ENCODE data around the gene SNX3. TPM values are rescaled to one million over a fixed set of nuclear protein-coding genes. Genes with fewer than 3 reads are reported as not detected.
A peak's percentile ranks its signal among the peaks of the same experiment; 100 is the strongest.

The SNX3 gene
- polyA plus RNA-seq, 2 donors, result 149 to 178 TPM

DNA sequence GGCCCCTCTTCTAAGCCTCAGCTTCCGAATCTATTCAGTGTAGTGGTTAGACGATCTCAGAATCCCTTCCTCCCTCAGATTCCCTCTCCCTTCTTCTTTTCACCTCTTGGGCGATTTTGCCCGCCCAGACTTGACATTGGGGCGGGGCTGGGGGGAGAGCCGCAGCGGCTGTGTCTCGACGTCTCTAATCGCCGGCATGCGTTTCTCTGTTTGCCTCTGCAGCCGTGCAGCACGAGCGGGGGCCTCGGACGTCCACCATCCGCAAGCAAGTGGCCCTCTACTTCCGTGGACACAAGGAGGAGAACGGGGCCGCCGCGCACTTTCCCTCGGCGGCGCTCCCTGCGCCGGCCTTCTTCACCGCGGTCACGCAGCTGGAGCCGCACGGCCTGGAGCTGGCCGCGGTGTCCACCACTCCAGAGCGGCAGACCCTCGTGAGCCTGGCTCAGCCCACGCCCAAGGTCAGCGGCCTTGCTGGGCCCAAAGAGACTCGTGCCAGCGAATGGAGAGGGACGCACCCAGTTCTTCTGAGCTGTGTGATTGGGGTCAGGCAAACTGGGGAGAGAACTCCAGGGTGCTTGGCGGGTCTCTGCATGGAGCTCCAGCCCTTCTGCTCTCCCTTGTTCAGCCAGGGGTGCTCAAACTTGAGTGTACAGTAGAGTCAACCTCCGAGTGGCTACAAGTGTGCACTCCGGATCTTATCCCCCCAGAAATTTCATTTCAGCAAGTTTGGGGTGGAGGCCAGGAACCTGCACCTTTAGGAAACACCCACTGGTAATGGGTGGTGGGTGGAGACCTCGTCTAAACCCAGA, 84.4 kb downstream of the SNX3 start:
- Histone ChIP-seq H3K27ac (ENCODE audit: low read depth in 2 of 2, low read length in 1 of 2) (no peak overlapping the region), H3K27me3 (ENCODE audit: control insufficient read depth in 1 of 2, insufficient read depth in 2 of 2, low read length in 2 of 2) (peaks cover 5 to 11% of the 10 kb centered on the region in 2 donors), H3K4me3 (ENCODE audit: low read depth in 1 of 2, low read length in 2 of 2) (peak overlapping the region; percentile 40 to 55), H3K4me1 (ENCODE audit: control insufficient read depth in 2 of 2, insufficient read depth in 2 of 2, low read length in 1 of 2) (peaks cover 7 to 15% of the 10 kb centered on the region in 2 donors), H3K9me3 (ENCODE audit: control insufficient read depth in 2 of 2, insufficient read depth in 1 of 2, low read depth in 1 of 2, low read length in 1 of 2) (peaks cover 0 to 2% of the 10 kb centered on the region in 2 donors), H3K36me3 (ENCODE audit: control insufficient read depth in 2 of 2, insufficient read depth in 2 of 2, low read length in 1 of 2) (no peaks in the 10 kb centered on the region)
- WGBS, 2 donors, result 17% methylated on average over 46 of the region's 46 CpGs

DNA sequence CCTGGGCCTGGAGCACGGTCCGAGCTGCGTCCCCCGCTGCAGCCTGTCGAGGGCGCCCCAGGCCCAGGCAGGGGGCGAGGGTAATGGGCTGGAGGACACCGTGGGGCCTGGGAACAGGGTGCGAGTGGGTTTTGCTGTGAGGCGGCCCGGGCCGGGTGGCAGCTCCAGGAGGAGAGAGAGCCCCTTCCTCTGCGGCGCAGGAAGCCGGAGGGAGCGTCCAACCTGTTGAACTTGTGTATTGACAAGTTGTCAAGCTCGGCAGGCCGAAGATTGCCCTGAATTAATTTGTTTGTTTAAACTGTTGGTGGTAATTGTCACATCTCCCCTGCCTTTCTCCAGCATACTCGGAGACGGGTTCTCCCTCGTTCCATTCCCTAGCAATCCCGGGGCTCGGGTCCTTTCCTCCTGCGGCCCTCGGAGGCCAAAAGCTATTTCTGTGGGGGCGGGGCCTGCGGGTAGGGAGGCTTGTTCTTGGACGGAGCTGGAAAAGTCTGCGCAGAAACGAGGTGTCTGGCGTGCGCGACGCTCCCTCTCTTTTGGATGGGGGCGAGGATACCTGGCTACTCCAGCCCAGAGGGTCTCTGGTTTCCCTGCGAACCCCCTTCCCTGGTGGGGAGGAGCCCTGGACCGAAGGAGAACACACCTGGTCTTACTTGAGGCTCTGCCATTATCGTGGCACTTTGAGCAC, 85.1 kb downstream of the SNX3 start:
- H3K36me3 ChIP-seq (ENCODE audit: control insufficient read depth in 2 of 2, insufficient read depth in 2 of 2, low read length in 1 of 2), result no peaks in the 10 kb centered on the region
- peaks cover 5 to 13% of the 10 kb centered on the region in 2 donors for H3K27me3 ChIP-seq (ENCODE audit: control insufficient read depth in 1 of 2, insufficient read depth in 2 of 2, low read length in 2 of 2)
- no peak overlapping the region for H3K27ac ChIP-seq (ENCODE audit: low read depth in 2 of 2, low read length in 1 of 2)
- peaks cover 7 to 15% of the 10 kb centered on the region in 2 donors for H3K4me1 ChIP-seq (ENCODE audit: control insufficient read depth in 2 of 2, insufficient read depth in 2 of 2, low read length in 1 of 2)
- peak overlapping the region; percentile 40 to 55 for H3K4me3 ChIP-seq (ENCODE audit: low read depth in 1 of 2, low read length in 2 of 2)
- 3 to 6% methylated on average over 38 of the region's 38 CpGs for WGBS, 2 donors
- H3K9me3 ChIP-seq (ENCODE audit: control insufficient read depth in 2 of 2, insufficient read depth in 1 of 2, low read depth in 1 of 2, low read length in 1 of 2), result peaks cover 0 to 2% of the 10 kb centered on the region in 2 donors

DNA sequence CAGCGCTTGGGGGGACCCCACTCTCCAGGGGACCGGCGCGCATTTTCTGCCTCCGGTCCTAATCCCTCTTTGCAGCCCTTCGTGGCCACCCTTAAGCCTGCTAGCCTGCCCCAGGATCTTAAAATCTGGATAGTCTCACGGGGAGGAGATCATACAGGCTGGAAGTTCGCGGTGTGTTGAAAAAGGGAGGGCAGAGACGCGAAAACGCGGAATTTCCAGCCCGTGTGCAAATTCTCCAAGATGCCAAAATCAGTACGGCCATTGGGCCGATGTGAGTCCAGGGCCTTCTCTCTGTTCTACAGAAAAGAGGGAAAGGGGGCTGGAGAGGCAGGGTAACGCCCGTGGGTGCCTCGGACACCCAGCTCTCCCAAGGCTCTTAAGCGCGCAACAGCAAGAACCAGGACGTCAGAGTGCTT, 85.7 kb downstream of the SNX3 start:
- Histone ChIP-seq H3K9me3 (ENCODE audit: control insufficient read depth in 2 of 2, insufficient read depth in 1 of 2, low read depth in 1 of 2, low read length in 1 of 2) (peaks cover 0 to 2% of the 10 kb centered on the region in 2 donors), H3K27ac (ENCODE audit: low read depth in 2 of 2, low read length in 1 of 2) (no peak overlapping the region), H3K36me3 (ENCODE audit: control insufficient read depth in 2 of 2, insufficient read depth in 2 of 2, low read length in 1 of 2) (no peaks in the 10 kb centered on the region), H3K27me3 (ENCODE audit: control insufficient read depth in 1 of 2, insufficient read depth in 2 of 2, low read length in 2 of 2) (peaks cover 5 to 13% of the 10 kb centered on the region in 2 donors), H3K4me1 (ENCODE audit: control insufficient read depth in 2 of 2, insufficient read depth in 2 of 2, low read length in 1 of 2) (peaks cover 7 to 15% of the 10 kb centered on the region in 2 donors), H3K4me3 (ENCODE audit: low read depth in 1 of 2, low read length in 2 of 2) (peak overlapping the region; percentile 40 to 55)
- 14 to 18% methylated on average over 22 of the region's 22 CpGs for WGBS, 2 donors

DNA sequence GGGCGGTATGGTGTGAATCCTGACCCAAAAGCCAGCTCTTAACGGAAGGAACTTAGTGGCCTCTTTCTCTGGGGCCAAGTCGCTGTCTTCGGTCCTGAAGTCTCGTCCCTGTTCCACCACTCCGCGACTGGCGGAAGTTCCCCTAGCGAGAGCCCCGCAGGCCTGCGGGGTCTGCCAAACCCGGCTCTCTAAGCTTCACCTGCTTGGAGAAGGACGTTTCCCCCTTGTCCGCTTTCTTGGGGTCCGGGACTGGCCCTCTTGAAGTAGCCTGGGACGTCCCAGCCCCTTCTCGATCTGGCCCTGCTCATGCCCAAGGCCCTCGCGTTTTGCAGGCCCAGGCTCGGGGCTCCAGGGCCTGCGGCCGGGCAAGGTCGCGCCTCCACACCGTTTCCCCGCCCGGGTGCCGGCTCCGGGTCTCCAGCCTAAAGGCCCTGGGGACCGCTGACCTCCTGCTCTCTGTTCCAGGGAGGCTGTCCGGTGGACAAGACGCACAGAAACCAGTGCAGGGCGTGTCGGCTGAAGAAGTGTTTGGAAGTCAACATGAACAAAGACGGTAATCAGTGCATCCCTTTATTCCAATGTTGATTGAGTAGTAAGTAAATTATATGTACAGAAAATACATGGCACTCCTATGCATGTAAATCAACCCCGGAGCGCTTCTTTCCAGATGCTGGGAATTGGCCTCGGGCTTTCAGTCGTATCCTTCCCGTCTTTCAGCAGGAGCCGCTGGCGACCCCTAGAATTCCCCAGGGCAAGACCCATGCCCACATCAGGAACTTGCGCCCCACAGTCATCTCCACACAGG, 86.3 kb downstream of the SNX3 start:
- H3K27ac ChIP-seq (ENCODE audit: low read depth in 2 of 2, low read length in 1 of 2), result no peak overlapping the region
- H3K9me3 ChIP-seq (ENCODE audit: control insufficient read depth in 2 of 2, insufficient read depth in 1 of 2, low read depth in 1 of 2, low read length in 1 of 2), result peaks cover 0 to 2% of the 10 kb centered on the region in 2 donors
- H3K36me3 ChIP-seq (ENCODE audit: control insufficient read depth in 2 of 2, insufficient read depth in 2 of 2, low read length in 1 of 2), result no peaks in the 10 kb centered on the region
- 25 to 29% methylated on average over 41 to 43 of the region's 43 CpGs for WGBS, 2 donors
- no peak overlapping the region for H3K4me3 ChIP-seq (ENCODE audit: low read depth in 1 of 2, low read length in 2 of 2)
- peaks cover 7 to 15% of the 10 kb centered on the region in 2 donors for H3K4me1 ChIP-seq (ENCODE audit: control insufficient read depth in 2 of 2, insufficient read depth in 2 of 2, low read length in 1 of 2)
- peaks cover 5 to 17% of the 10 kb centered on the region in 2 donors for H3K27me3 ChIP-seq (ENCODE audit: control insufficient read depth in 1 of 2, insufficient read depth in 2 of 2, low read length in 2 of 2)

DNA sequence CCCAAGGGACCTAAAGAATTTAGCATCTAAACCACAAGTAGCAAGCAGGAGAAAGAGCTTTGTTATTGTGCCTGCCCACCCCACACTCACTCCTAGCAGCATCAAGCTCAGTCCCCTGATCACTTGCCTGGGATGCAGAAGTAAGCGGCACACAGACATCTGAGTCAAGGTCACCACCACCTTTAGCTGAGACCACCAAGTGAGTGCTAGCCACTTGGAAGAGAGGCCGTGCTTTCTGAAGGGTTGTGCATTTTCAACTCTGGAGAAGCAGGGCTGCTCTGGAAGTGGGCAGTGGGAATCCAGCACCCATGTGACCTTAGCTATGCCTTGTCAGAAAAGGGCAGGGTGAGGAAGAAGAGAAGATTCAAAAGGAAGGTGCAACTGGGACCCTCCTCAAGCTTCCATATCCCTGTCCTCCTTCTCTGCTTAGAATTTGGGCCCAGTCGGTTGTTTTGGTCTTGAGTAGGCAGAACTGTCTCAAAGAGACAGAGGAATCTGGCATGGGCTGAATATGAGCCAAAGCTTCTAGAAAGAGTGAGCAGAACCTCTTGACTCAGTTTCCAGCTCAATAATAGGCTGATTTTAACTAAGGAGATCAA, 88.8 kb downstream of the SNX3 start:
- Histone ChIP-seq H3K36me3 (ENCODE audit: control insufficient read depth in 2 of 2, insufficient read depth in 2 of 2, low read length in 1 of 2) (no peaks in the 10 kb centered on the region), H3K4me1 (ENCODE audit: control insufficient read depth in 2 of 2, insufficient read depth in 2 of 2, low read length in 1 of 2) (peaks cover 11 to 22% of the 10 kb centered on the region in 2 donors), H3K4me3 (ENCODE audit: low read depth in 1 of 2, low read length in 2 of 2) (no peak overlapping the region), H3K9me3 (ENCODE audit: control insufficient read depth in 2 of 2, insufficient read depth in 1 of 2, low read depth in 1 of 2, low read length in 1 of 2) (peaks cover 0 to 2% of the 10 kb centered on the region in 2 donors), H3K27me3 (ENCODE audit: control insufficient read depth in 1 of 2, insufficient read depth in 2 of 2, low read length in 2 of 2) (peaks cover 5 to 33% of the 10 kb centered on the region in 2 donors), H3K27ac (ENCODE audit: low read depth in 2 of 2, low read length in 1 of 2) (no peak overlapping the region)
- 61 to 66% methylated on average over 3 of the region's 3 CpGs for WGBS, 2 donors

DNA sequence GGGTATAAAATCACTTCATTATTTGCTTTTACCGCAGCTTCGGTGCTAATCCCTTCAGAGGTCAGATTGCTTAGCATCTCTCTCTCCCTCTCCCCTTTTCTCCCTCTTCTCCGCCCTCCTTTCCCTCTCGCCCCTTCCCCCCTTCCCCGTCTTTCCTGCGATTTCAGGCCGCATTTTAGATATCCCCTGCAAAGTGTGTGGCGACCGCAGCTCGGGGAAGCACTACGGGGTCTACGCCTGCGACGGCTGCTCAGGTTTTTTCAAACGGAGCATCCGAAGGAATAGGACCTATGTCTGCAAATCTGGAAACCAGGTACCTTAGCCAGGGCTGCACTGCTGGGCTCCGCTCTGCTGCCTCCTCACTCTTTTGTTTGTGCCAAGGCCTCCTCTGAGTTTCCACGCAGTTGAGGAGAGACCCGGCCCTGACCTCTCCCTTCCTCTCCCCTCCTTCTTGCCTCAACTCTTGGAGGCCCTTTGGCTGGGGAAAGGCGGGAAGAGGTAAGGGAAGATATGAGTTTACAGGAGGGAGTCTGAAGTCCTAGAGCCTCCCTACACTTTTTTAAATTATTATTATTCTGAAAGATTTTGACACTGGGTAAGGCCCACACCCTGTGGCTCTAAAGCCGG, 89.4 kb downstream of the SNX3 start:
- peaks cover 10 to 22% of the 10 kb centered on the region in 2 donors for H3K4me1 ChIP-seq (ENCODE audit: control insufficient read depth in 2 of 2, insufficient read depth in 2 of 2, low read length in 1 of 2)
- H3K36me3 ChIP-seq (ENCODE audit: control insufficient read depth in 2 of 2, insufficient read depth in 2 of 2, low read length in 1 of 2), result no peaks in the 10 kb centered on the region
- no peak overlapping the region for H3K4me3 ChIP-seq (ENCODE audit: low read depth in 1 of 2, low read length in 2 of 2)
- peaks cover 0 to 2% of the 10 kb centered on the region in 2 donors for H3K9me3 ChIP-seq (ENCODE audit: control insufficient read depth in 2 of 2, insufficient read depth in 1 of 2, low read depth in 1 of 2, low read length in 1 of 2)
- H3K27me3 ChIP-seq (ENCODE audit: control insufficient read depth in 1 of 2, insufficient read depth in 2 of 2, low read length in 2 of 2), result peaks cover 5 to 39% of the 10 kb centered on the region in 2 donors
- H3K27ac ChIP-seq (ENCODE audit: low read depth in 2 of 2, low read length in 1 of 2), result no peak overlapping the region
- 41 to 60% methylated on average over 21 of the region's 21 CpGs for WGBS, 2 donors

DNA sequence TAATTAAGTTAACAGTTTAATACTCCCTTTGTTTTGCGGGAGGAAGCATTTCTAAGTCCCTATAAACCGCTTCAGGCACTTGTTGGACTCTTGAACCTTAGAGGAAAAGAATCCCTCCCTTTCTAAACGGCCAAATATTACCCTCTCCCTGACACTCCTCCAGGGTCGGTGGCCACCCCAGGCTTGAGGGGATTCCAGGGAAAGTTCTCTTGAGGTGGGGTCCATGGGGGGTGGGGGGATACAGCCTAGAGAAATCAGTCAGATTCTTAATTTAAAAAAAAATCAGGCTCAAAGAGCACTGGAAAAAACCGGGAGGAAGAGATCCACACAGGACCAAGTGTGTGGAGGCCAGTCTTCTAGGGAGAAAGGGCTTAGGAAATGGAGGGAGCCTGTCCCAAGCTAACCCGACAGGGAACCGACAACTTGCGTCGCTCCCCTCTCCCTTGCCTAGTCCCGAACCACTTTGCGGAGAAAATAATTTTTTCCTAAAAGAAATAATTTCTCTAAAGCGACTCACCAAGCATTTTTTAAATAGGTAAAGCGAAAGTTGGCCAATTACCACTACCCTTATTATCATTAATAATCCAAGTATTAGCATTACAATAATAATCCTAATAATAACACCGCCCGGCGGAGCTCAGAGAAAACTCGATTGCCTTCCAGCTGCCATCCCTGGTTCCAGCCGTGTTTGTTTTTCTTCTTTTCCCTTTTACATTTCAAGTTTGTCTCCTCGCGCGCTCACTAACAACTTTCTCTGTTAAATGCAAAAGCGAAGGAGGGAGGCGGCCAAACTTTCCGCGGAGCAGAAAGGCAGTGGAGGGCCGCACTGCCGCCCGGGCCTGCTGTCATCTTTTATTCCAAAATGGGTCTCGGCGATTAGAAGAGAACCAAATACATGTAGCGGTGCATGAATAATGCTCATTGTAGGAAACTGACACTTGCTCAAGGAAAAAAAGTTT, 90.2 kb downstream of the SNX3 start:
- WGBS, 2 donors, result 32 to 37% methylated on average over 31 of the region's 31 CpGs
- Histone ChIP-seq H3K27me3 (ENCODE audit: control insufficient read depth in 1 of 2, insufficient read depth in 2 of 2, low read length in 2 of 2) (peaks cover 5 to 41% of the 10 kb centered on the region in 2 donors), H3K4me1 (ENCODE audit: control insufficient read depth in 2 of 2, insufficient read depth in 2 of 2, low read length in 1 of 2) (peaks cover 5 to 20% of the 10 kb centered on the region in 2 donors), H3K4me3 (ENCODE audit: low read depth in 1 of 2, low read length in 2 of 2) (no peak overlapping the region), H3K9me3 (ENCODE audit: control insufficient read depth in 2 of 2, insufficient read depth in 1 of 2, low read depth in 1 of 2, low read length in 1 of 2) (peaks cover 0 to 2% of the 10 kb centered on the region in 2 donors), H3K36me3 (ENCODE audit: control insufficient read depth in 2 of 2, insufficient read depth in 2 of 2, low read length in 1 of 2) (no peaks in the 10 kb centered on the region), H3K27ac (ENCODE audit: low read depth in 2 of 2, low read length in 1 of 2) (no peak overlapping the region)

All from esophagus (tissue), 2 donors.